SK-N-MC (cell line): ENCODE results near the gene CPT1B.

Source experiments
- EZH2 ChIP-seq: fragments of 200-600 bp; sonication (generic); IDR thresholded peaks from one replicate; pipeline ENCODE4 v1.6.1; 2017; ENCODE audit warnings: antibody characterized with exemption
- FOXP2 ChIP-seq: optimal IDR thresholded peaks from 2 replicates; pipeline ENCODE3; 2011; ENCODE audit warnings: mild to moderate bottlenecking, moderate library complexity; ENCODE audit not compliant: insufficient read depth; ENCODE audit errors: extremely low read length, control extremely low read depth
- POLR2AphosphoS5 ChIP-seq: IDR thresholded peaks from 2 replicates; pipeline ENCODE4 v1.6.1; 2012; ENCODE audit warnings: mild to moderate bottlenecking, low read depth, low read length, borderline replicate concordance

DNA sequence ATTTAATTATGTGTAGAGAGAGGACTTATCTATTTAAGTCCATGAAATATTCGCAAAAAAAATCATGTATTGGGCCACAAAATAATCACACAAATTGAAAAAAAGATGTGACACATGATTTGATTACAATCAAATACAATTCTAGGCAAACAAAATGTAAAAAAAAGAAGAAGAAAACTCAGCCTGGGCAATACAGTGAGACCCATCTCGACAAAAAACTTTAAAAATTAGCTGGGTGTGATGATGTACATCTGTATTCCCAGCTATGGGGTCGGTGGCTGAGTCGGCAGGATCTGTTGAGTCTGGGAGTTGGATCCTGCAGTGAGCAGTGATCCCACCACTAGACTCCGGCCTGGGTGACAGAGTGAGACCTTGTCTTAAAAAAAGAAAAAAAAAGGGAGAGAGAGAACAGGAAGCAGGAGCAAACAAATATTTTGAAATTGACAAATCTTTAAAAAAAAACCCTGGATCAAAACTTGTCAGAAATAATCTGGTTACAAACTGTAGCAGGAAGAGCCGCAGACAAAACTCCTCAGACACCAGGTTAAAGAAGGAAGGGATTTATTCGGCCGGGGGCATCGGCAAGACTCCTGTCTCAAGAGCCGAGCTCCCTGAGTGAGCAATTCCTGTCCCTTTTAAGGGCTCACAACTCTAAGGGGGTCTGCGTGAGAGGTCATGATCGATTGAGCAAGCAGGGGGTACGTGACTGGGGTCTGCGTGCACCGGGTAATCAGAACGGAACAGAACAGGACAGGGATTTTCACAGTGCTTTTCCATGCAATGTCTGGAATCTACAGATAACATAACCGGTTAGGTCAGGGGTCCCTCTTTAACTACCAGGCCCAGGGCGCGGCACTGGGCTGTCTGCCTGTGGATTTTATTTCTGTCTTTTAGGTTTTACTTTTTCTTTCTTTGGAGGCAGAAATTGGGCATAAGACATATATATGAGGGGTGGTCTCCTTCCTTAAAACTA lies 45.1 kb downstream of the CPT1B start:
- TF ChIP-seq POLR2AphosphoS5 (no peak), EZH2 (no peak), FOXP2 (no peak)
